Epidermal melanocyte (primary cell): ENCODE results near the gene FAM98C.
"Not testable (repeated sequence)": the region's sequence is repeated elsewhere in the genome, so short reads cannot be mapped to it uniquely, and the experiment has no call there.

Experiments used
- DNase-seq: peaks from one replicate; pipeline ENCODE4 v3.0.0; 2011; ENCODE audit warnings: low spot score; ENCODE audit not compliant: insufficient read length

FAM98C gene

GRCh38 chr19:38395381-38396114, 7.3 kb upstream of the FAM98C start:
- DNase-seq: no peak

GRCh38 chr19:38399081-38399480, 3.8 kb upstream of the FAM98C start:
- DNase-seq: no peak

- no peak for DNase-seq
These were observed 3.4 kb upstream of the FAM98C start for GRCh38 chr19:38399537-38399936.

- no peak for DNase-seq
These were observed 2.5 kb upstream of the FAM98C start for GRCh38 chr19:38400361-38400760.

GRCh38 chr19:38401148-38401547, 1.7 kb upstream of the FAM98C start:
- no peak for DNase-seq

GRCh38 chr19:38402623-38402966, 298 bp upstream of the FAM98C start:
- DNase-seq: no peak

GRCh38 chr19:38404858-38405257, 2.0 kb downstream of the FAM98C start:
- DNase-seq: no peak

GRCh38 chr19:38405276-38405675, 2.4 kb downstream of the FAM98C start:
- no peak for DNase-seq

- no peak for DNase-seq
These were observed 6.8 kb downstream of the FAM98C start for GRCh38 chr19:38409631-38410133.

GRCh38 chr19:38410407-38410806, 7.5 kb downstream of the FAM98C start:
- DNase-seq: not testable (repeated sequence)

- no peak for DNase-seq
These were observed 8.3 kb downstream of the FAM98C start for GRCh38 chr19:38411041-38411712.

- DNase-seq: not testable (repeated sequence)
These were observed 9.0 kb downstream of the FAM98C start for GRCh38 chr19:38411898-38412297.

GRCh38 chr19:38412491-38412890, 9.6 kb downstream of the FAM98C start:
- DNase-seq: no peak

GRCh38 chr19:38412961-38413360, 10.1 kb downstream of the FAM98C start:
- no peak for DNase-seq

- no peak for DNase-seq
These were observed 10.5 kb downstream of the FAM98C start for GRCh38 chr19:38413416-38413815.

GRCh38 chr19:38417146-38417543, 14.3 kb downstream of the FAM98C start:
- no peak for DNase-seq

- DNase-seq: no peak
These were observed 14.9 kb downstream of the FAM98C start for GRCh38 chr19:38417544-38418506.

- no peak for DNase-seq
These were observed 18.0 kb downstream of the FAM98C start for GRCh38 chr19:38420935-38421334.

GRCh38 chr19:38421856-38422255, 19.0 kb downstream of the FAM98C start:
- DNase-seq: no peak

- no peak for DNase-seq
These were observed 19.5 kb downstream of the FAM98C start for GRCh38 chr19:38422438-38422837.

- DNase-seq: no peak
These were observed 21.4 kb downstream of the FAM98C start for GRCh38 chr19:38424272-38424671.
